Measurements from ENCODE around the gene HNRNPL. TPM values are rescaled to one million over a fixed set of nuclear protein-coding genes. Genes with fewer than 3 reads are reported as not detected.

The HNRNPL gene
- total RNA-seq, 4 donors from 2014 or later = 88.3 to 172 (median 126) TPM

DNA sequence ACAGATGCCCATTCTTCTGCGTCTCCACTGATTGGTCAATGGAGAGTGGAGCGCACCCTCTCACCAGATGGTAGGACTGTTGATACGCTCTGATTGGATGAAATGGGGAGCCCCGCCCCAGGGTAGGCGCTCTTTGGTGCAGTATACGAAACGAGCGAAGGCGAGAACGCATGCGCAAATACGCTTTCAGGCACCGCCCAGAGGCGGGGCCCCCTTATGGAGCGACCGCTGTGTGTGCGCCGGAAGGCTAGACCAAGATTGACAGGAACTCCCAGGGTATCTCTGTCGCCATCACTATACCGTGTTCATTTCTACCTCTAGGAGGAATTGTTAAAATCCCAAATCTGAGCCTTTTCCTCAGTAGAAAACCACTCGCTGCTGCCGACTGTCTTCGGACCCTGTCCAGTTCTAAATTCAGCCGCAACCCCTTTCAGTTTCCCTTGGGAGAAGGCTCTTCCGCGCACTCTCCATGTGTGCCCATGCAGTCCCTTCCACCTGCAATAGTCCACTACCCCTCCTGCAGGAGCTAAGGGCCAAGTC lies 720 bp upstream of the HNRNPL start:
- H3K27ac ChIP-seq = peak overlapping the region; percentile 96 to 100 (median 98)
- peak; percentile 8 to 79 for ATAC-seq
- no peaks in the 10 kb centered on the region for H3K9me3 ChIP-seq
- DNase-seq = peak in 1 of 2 donors; percentile 100
- peaks cover 4 to 24% of the 10 kb centered on the region in 2 donors for H3K36me3 ChIP-seq
- in situ Hi-C loops (cut with MboI; ENCODE audit: low sequenced_read_pairs in 4 of 4) (loop anchor here in 1 of 4 donors (5.0 kb wide), 1 partner anchor 47 kb away; the partner anchor contains the start of genes NFKBIB and SIRT2), intact Hi-C loops (cut with DNase I; ENCODE audit: low total_unique reads) (loop anchor here (5.0 kb wide), 1 partner anchor 562 kb away; the partner anchor contains the start of gene PLEKHG2)
- no peaks in the 10 kb centered on the region for H3K27me3 ChIP-seq
- TF ChIP-seq, protein P1, sequence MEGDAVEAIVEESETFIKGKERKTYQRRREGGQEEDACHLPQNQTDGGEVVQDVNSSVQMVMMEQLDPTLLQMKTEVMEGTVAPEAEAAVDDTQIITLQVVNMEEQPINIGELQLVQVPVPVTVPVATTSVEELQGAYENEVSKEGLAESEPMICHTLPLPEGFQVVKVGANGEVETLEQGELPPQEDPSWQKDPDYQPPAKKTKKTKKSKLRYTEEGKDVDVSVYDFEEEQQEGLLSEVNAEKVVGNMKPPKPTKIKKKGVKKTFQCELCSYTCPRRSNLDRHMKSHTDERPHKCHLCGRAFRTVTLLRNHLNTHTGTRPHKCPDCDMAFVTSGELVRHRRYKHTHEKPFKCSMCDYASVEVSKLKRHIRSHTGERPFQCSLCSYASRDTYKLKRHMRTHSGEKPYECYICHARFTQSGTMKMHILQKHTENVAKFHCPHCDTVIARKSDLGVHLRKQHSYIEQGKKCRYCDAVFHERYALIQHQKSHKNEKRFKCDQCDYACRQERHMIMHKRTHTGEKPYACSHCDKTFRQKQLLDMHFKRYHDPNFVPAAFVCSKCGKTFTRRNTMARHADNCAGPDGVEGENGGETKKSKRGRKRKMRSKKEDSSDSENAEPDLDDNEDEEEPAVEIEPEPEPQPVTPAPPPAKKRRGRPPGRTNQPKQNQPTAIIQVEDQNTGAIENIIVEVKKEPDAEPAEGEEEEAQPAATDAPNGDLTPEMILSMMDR (IDR thresholded peaks at IDR 0.05 in 4 of 5, conservative IDR thresholded peaks at IDR 0.05 in 1 of 5) = peak; percentile 16 to 44 (median 40)
- peak; percentile 95 to 97 for TF ChIP-seq POLR2A (IDR thresholded peaks at IDR 0.05)
- peaks cover 39 to 46% of the 10 kb centered on the region in 2 donors for H3K4me1 ChIP-seq
- peak overlapping the region; percentile 57 to 95 (median 85) for H3K4me3 ChIP-seq

DNA sequence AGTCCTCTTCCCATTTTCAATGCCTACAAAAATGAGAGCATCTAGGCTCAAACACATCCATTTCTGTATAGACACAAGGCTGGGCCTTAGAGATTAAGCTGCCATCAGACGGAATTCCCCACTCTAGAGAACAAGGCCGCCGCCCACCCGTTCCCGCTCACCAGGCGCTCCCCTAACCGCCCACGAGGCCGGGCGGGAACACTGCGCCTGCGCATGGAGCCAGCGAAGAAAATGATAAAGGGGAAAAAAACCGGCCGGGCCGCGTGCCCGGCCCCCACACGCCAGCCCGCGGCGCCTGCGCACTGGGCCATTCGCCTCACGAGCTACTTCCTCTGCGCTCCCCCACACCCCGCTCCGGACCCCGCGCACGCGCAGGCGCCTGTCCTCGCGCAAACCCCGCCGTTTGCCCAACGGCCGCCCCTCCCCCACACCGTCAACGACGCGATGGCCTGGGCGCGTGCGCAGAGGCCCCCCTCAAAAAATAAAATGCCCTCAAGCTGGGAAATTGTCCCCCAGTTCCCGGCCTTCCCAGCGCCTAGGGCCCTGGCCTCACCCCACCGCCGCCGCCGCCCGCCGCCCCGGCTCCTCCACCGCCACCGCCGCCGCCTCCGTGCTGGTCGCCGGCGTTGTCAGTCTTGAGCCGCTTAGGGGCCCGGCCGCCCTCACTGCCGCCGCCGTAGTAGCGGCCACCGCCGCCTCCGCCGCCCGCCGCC lies 483 bp downstream of the HNRNPL start:
- H3K36me3 ChIP-seq = peaks cover 8 to 36% of the 10 kb centered on the region in 2 donors
- DNase-seq (peak; percentile 92 to 96), ATAC-seq (peak; percentile 30 to 37)
- peak overlapping the region; percentile 63 to 99 (median 81) for H3K4me3 ChIP-seq
- H3K27ac ChIP-seq = peak overlapping the region; percentile 97 to 100 (median 99)
- no peaks in the 10 kb centered on the region for H3K27me3 ChIP-seq
- peaks cover 51 to 58% of the 10 kb centered on the region in 2 donors for H3K4me1 ChIP-seq
- H3K9me3 ChIP-seq = no peaks in the 10 kb centered on the region
- intact Hi-C loops (cut with DNase I; ENCODE audit: low total_unique reads) = loop anchor here (1.0 kb wide), 2 partner anchors 18 to 50 kb away; partner anchors contain the start of genes ECH1, NFKBIB and SIRT2
- TF ChIP-seq, protein P1 (IDR thresholded peaks at IDR 0.05 in 4 of 5, conservative IDR thresholded peaks at IDR 0.05 in 1 of 5) = no peak
- no peak for TF ChIP-seq POLR2A (IDR thresholded peaks at IDR 0.05)
- in situ Hi-C loops (cut with MboI; ENCODE audit: low sequenced_read_pairs in 4 of 4) = loop anchor here in 2 of 4 donors (10.0 to 25.0 kb wide), 4 partner anchors 45 to 462 kb away; partner anchors contain the start of genes ACTN4 (in 1 of the 2), GGN (in 1 of the 2), NFKBIB (in 1 of the 2) and SIRT2 (in 1 of the 2)

DNA sequence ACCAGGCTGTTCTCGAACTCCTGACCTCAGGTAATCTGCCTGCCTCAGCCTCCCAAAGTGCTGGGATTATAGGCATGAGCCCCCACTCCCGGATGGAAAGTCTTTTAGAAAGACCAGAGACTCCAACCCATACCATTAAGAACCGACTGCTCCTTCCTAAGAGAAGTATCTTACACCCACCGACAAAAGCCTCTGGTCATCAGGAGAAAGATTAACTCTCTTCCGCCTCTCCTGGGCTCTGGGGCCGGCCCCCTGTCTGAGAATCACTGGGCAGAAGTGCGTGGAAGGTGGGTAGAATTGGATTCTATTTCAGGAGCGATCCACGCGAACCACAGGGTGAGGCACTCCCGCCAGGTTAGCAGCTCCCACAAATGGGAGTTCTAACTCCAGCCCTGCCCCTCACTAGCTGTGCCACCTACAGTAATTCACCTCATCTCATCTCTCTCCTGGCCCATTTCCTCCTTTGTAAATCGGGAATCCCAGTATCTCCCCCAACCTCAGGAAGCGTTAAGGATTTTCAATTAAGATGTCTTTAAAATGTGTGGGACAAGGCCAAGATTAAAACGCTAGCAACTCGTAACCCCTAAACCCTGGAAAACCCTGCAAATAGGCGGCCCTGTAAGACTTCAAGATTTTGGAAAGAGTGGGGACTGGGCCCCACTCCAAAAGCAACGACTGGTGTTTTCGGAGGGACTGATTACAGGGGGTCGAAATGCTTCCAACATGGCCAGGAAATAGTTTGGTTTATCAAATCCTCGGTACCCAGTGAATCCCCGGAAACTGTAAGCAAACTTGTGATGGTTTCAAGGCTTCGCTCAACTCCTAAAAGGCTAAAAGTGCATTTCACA lies 1.3 kb downstream of the HNRNPL start:
- peak overlapping the region; percentile 97 to 100 (median 99) for H3K27ac ChIP-seq
- H3K9me3 ChIP-seq = no peaks in the 10 kb centered on the region
- in situ Hi-C loops (cut with MboI; ENCODE audit: low sequenced_read_pairs in 4 of 4) = loop anchor here in 2 of 4 donors (10.0 to 25.0 kb wide), 4 partner anchors 46 to 461 kb away; partner anchors contain the start of genes ACTN4 (in 1 of the 2), GGN (in 1 of the 2), NFKBIB (in 1 of the 2) and SIRT2 (in 1 of the 2)
- H3K4me3 ChIP-seq = peak overlapping the region; percentile 63 to 99 (median 81)
- peaks cover 9 to 44% of the 10 kb centered on the region in 2 donors for H3K36me3 ChIP-seq
- ATAC-seq (no peak), DNase-seq (no peak)
- no peak for TF ChIP-seq POLR2A (IDR thresholded peaks at IDR 0.05)
- TF ChIP-seq, protein P1 (IDR thresholded peaks at IDR 0.05 in 4 of 5, conservative IDR thresholded peaks at IDR 0.05 in 1 of 5) = peak in 1 of 5 experiments; percentile 18
- H3K4me1 ChIP-seq = peaks cover 54 to 59% of the 10 kb centered on the region in 2 donors
- intact Hi-C loops (cut with DNase I; ENCODE audit: low total_unique reads) = loop anchor here (1.0 kb wide), 3 partner anchors 17 to 190 kb away; partner anchors contain the start of genes ECH1, NFKBIB and SIRT2
- no peaks in the 10 kb centered on the region for H3K27me3 ChIP-seq

DNA sequence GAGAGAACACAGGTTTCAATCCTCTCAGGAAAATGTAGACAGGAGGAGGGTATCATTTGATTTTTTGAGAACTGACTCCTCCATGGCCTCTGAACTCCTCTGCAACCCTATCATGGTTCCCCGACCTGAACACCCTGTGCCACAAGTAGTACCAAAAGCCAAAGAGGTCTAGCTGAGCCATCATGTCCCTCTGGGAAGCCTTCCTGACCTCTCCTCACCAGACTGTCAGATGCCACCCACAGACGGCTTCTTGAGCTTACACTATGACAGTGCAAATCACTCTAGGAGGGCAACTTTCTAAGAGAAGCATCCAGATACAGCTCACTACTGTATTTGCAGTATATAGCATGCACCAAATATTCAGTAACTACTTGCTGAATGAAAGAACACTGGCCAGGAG lies 3.7 kb downstream of the HNRNPL start:
- DNase-seq (no peak), ATAC-seq (no peak)
- Histone ChIP-seq H3K4me3 (no peak overlapping the region), H3K9me3 (no peaks in the 10 kb centered on the region), H3K27me3 (no peaks in the 10 kb centered on the region), H3K27ac (peak overlapping the region; percentile 97 to 100 (median 99)), H3K4me1 (peaks cover 64 to 69% of the 10 kb centered on the region in 2 donors), H3K36me3 (peaks cover 14 to 68% of the 10 kb centered on the region in 2 donors)
- intact Hi-C loops (cut with DNase I; ENCODE audit: low total_unique reads) (no loop called here), in situ Hi-C loops (cut with MboI; ENCODE audit: low sequenced_read_pairs in 4 of 4) (loop anchor here in 2 of 4 donors (10.0 to 25.0 kb wide), 4 partner anchors 49 to 459 kb away; partner anchors contain the start of genes ACTN4 (in 1 of the 2), GGN (in 1 of the 2), NFKBIB (in 1 of the 2) and SIRT2 (in 1 of the 2))
- TF ChIP-seq, protein P1 (IDR thresholded peaks at IDR 0.05 in 4 of 5, conservative IDR thresholded peaks at IDR 0.05 in 1 of 5) = no peak
- TF ChIP-seq POLR2A (IDR thresholded peaks at IDR 0.05) = no peak
